Endothelial cell of umbilical vein (primary cell): Measurements from ENCODE around the gene LCNL1. TPM values are rescaled to one million over a fixed set of nuclear protein-coding genes. Genes with fewer than 3 reads are reported as not detected.

ENCODE experiments used
- BruUV-seq: library from RNA; stranded (reverse); fragments of 400-500 nt; replicated peaks from 2 replicates; lab custom pipeline; 2021; lab: Mats Ljungman, UMichigan
- CTCF ChIA-PET: fragments of 300-600, 350-600 bp; sonication (Branson Sonifier 250); formaldehyde crosslinking; loops from one replicate; lab custom pipeline; 2021; ENCODE audit warnings: antibody characterized with exemption, inconsistent platforms; lab: Charles Lee
- POLR2A ChIA-PET: fragments of 300-600, 350-600 bp; sonication (Branson Sonifier 250); formaldehyde crosslinking; loops from one replicate; lab custom pipeline; 2021; ENCODE audit warnings: antibody characterized with exemption, inconsistent platforms; lab: Charles Lee
- DNase-seq: peaks from one replicate; pipeline ENCODE4 v3.0.0-alpha.2; 2011; ENCODE audit warnings: low read depth, low spot score
- FAIRE-seq: peaks from 2 replicates; lab custom pipeline; 2011; peaks lifted over from hg19 to GRCh38; lab: Jason Lieb, UNC
- H2AFZ ChIP-seq: 2 replicates; pipeline ENCODE4 v1.6.0; 2012; ENCODE audit warnings: low read depth, low read length, control low read depth, inconsistent platforms
- H3K27ac ChIP-seq: 2 replicates; pipeline ENCODE4 v1.5.1; 2011; ENCODE audit warnings: low read depth, mild to moderate bottlenecking, control low read depth, low read length, moderate library complexity; ENCODE audit not compliant: insufficient read depth
- H3K27me3 ChIP-seq, 2 experiments: 2 replicates each; pipeline versions ENCODE4 v1.6.0 to v1.6.1; 2011; ENCODE audit warnings: low read length in 2 of 2, mixed read lengths in 1 of 2; ENCODE audit not compliant: control insufficient read depth in 2 of 2, insufficient read depth in 2 of 2
- H3K36me3 ChIP-seq, 2 experiments: 2 replicates in 1 of 2; 3 replicates in 1 of 2; pipeline ENCODE4 v1.5.1; 2011; ENCODE audit warnings: low read length in 2 of 2, mild to moderate bottlenecking in 1 of 2, moderate library complexity in 1 of 2; ENCODE audit not compliant: control insufficient read depth in 2 of 2, insufficient read depth in 2 of 2; ENCODE audit errors: extremely low read depth in 1 of 2
- H3K4me1 ChIP-seq: 3 replicates; pipeline ENCODE4 v1.5.1; 2011; ENCODE audit warnings: mild to moderate bottlenecking, low read length; ENCODE audit not compliant: control insufficient read depth, insufficient read depth; ENCODE audit errors: extremely low read depth
- H3K4me2 ChIP-seq: 2 replicates; pipeline ENCODE4 v1.6.1; 2011; ENCODE audit warnings: low read length, control low read depth, mixed read lengths; ENCODE audit not compliant: insufficient read depth
- H3K4me3 ChIP-seq, 3 experiments: fragments of 200-600 bp in 1 of 3; sonication (generic), shearing (Covaris generic) in 1 of 3; replicated peaks in 1 of 3; 2 replicates each; pipeline ENCODE4 v1.5.1; 2011 to 2016; ENCODE audit warnings: control low read depth in 3 of 3, low read length in 3 of 3, mild to moderate bottlenecking in 2 of 3, inconsistent platforms in 1 of 3, low read depth in 1 of 3, moderate library complexity in 1 of 3; ENCODE audit not compliant: insufficient read depth in 1 of 3
- H3K79me2 ChIP-seq: 2 replicates; pipeline ENCODE4 v1.6.0; 2012; ENCODE audit warnings: low read length, inconsistent platforms; ENCODE audit not compliant: control insufficient read depth, insufficient read depth
- H3K9ac ChIP-seq: replicated peaks from 2 replicates; pipeline ENCODE3; 2011; ENCODE audit warnings: low read length, control low read depth; ENCODE audit not compliant: insufficient read depth; ENCODE audit errors: extremely low read depth
- H3K9me1 ChIP-seq: replicated peaks from 3 replicates; pipeline ENCODE4 v1.6.0; 2011; ENCODE audit warnings: mild to moderate bottlenecking, low read length; ENCODE audit not compliant: control insufficient read depth, insufficient read depth; ENCODE audit errors: extremely low read depth
- H3K9me3 ChIP-seq: replicated peaks from 2 replicates; pipeline ENCODE4 v1.5.1; 2012; ENCODE audit warnings: low read length, inconsistent platforms; ENCODE audit not compliant: control insufficient read depth, insufficient read depth
- H4K20me1 ChIP-seq: replicated peaks from 2 replicates; pipeline ENCODE3; 2011; ENCODE audit warnings: mild to moderate bottlenecking, low read length; ENCODE audit not compliant: control insufficient read depth, insufficient read depth; ENCODE audit errors: extremely low read depth
- CTCF ChIP-seq, 2 donors: IDR thresholded peaks; 1 replicate in 1 of 2; 2 replicates in 1 of 2; pipeline ENCODE4 v1.5.1; 2011; ENCODE audit warnings: low read length in 2 of 2, mild to moderate bottlenecking in 2 of 2, moderate library complexity in 2 of 2, control low read depth in 1 of 2, inconsistent platforms in 1 of 2, low read depth in 1 of 2; ENCODE audit not compliant: insufficient read depth in 1 of 2; ENCODE audit errors: extremely low read depth in 1 of 2
- EZH2 ChIP-seq: IDR thresholded peaks from 2 replicates; pipeline ENCODE4 v1.6.1; 2012; ENCODE audit warnings: borderline replicate concordance, low read depth, mild to moderate bottlenecking, moderate library complexity, low read length, inconsistent platforms; ENCODE audit not compliant: severe bottlenecking
- FOS ChIP-seq: IDR thresholded peaks from 2 replicates; pipeline ENCODE4 v1.6.1; 2011; ENCODE audit warnings: mild to moderate bottlenecking, low read length, moderate library complexity, borderline replicate concordance; ENCODE audit not compliant: insufficient read depth
- GATA2 ChIP-seq: IDR thresholded peaks from 2 replicates; pipeline ENCODE4 v1.7.0; 2011; ENCODE audit warnings: low read depth, mild to moderate bottlenecking, moderate library complexity, mixed read lengths, low read length; ENCODE audit not compliant: insufficient read length, insufficient read depth
- JUN ChIP-seq: IDR thresholded peaks from 2 replicates; pipeline ENCODE4 v1.6.1; 2011; ENCODE audit warnings: borderline replicate concordance, low read depth; ENCODE audit not compliant: insufficient read length, insufficient read depth
- MAX ChIP-seq: IDR thresholded peaks from 2 replicates; pipeline ENCODE4 v1.6.1; 2011; ENCODE audit not compliant: insufficient read depth, insufficient read length
- MYC ChIP-seq: IDR thresholded peaks from one replicate; pipeline ENCODE4 v1.6.1; 2011; ENCODE audit warnings: mild to moderate bottlenecking, low read depth, low read length
- POLR2A ChIP-seq: IDR thresholded peaks from 2 replicates; pipeline ENCODE4 v1.6.1; 2012; ENCODE audit warnings: low read depth, mild to moderate bottlenecking, control low read depth, low read length
- POLR2AphosphoS5 ChIP-seq: IDR thresholded peaks from 2 replicates; pipeline ENCODE4 v1.6.1; 2012; ENCODE audit warnings: low read depth, mild to moderate bottlenecking, control low read depth, low read length, moderate library complexity; ENCODE audit not compliant: insufficient read depth
- dilution Hi-C: fragments of 300-500 bp; cut with MboI; formaldehyde crosslinking; loops from one replicate; pipeline ENCODE4 v1.15.0; 2019; ENCODE audit warnings: low sequenced_read_pairs; ENCODE audit not compliant: extremely low pct_ligation_motif_present
- intact Hi-C: fragments of 100-400 bp; cut with micrococcal nuclease; formaldehyde crosslinking; loops from one replicate; pipeline ENCODE4 v1.10.0; 2022
- polyA plus RNA-seq, 4 experiments: library from polyadenylated mRNA; depleted of rRNA in 3 of 4; stranded (reverse) in 3 of 4; unstranded in 1 of 4; fragments of >200 nt; gene quantifications; 2 replicates each; pipeline versions ENCODE4 v1.2.1 to v1.2.3, GENCODE V29; 2011 to 2012; ENCODE audit warnings: missing spikeins in 1 of 4
- total RNA-seq: library from RNA; stranded (reverse); gene quantifications from 2 replicates; pipeline ENCODE4 v1.2.3, GENCODE V29; 2021

The LCNL1 gene
- total and polyA plus RNA-seq, 2 donors (not counting 3 experiments of a cell fraction or from before 2014, with no cell fraction given), result not detected

DNA sequence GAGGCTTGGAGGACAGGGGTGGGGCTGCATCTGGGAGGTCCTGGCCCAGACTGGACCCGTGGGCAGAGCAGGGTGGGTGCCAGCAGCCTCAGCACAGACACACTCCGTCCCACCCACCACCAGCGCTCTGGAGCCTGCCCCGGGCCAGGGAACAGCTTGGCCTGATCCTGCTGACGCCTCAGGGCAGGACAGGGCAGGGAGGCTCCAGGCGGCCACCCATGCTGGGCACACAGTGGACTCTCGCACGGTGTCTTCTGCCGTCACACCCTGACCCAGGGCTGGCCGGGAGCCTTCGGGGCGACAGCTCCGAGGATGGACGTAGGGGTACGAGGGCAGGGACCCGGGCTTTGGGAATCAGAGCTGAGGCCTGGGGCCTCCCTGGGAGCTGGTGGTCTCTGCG is 13.6 kb upstream of the LCNL1 start:
- Histone ChIP-seq H3K27me3 (no peaks in the 10 kb centered on the region), H3K9ac (no peak overlapping the region), H3K4me1 (no peaks in the 10 kb centered on the region), H3K9me3 (no peaks in the 10 kb centered on the region), H3K9me1 (no peaks in the 10 kb centered on the region), H3K4me2 (no peak overlapping the region), H3K36me3 (no peaks in the 10 kb centered on the region), H3K27ac (no peak overlapping the region), H3K4me3 (no peak overlapping the region), H4K20me1 (no peaks in the 10 kb centered on the region), H3K79me2 (no peaks in the 10 kb centered on the region), H2AFZ (no peak overlapping the region)
- no TSS peak for BruUV-seq
- POLR2A ChIA-PET, result no interaction called here
- CTCF ChIA-PET, result interaction anchor here (1.3 to 1.7 kb wide), 2 partner anchors 60 to 65 kb away, joined by 3 to 5 read pairs; no protein-coding TSS in a partner anchor
- dilution Hi-C loops, result no loop called here
- no peak for DNase-seq
- FAIRE-seq, result no peak
- intact Hi-C loops, result no loop called here
- TF ChIP-seq JUN (no peak), FOS (no peak), MYC (no peak), EZH2 (no peak), MAX (no peak)

DNA sequence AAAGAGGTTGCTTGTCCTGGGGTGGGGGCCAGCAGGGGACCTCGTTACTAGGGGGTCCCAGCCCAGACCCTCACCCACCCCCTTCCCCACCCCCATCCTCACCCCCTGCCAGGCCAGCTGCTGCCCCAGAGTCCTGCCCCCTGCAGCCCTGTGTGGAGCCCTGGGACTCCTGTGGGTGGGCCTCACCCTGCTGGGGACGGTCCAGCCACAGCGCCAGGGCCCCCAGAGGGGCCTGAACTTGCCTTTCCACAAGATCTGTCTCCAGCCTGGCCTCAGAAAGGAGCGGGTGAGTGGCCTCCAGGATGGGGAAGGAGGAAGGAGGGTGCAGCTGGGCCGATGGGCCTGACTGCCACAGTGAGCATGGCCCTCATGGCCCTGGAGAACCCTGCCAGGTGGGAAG is 13.0 kb upstream of the LCNL1 start:
- H3K9me1 ChIP-seq, result no peaks in the 10 kb centered on the region
- H3K27me3 ChIP-seq, result no peaks in the 10 kb centered on the region
- DNase-seq (no peak), FAIRE-seq (no peak)
- H3K9me3 ChIP-seq, result no peaks in the 10 kb centered on the region
- H4K20me1 ChIP-seq, result no peaks in the 10 kb centered on the region
- no peak overlapping the region for H3K9ac ChIP-seq
- H2AFZ ChIP-seq, result no peak overlapping the region
- ChIA-PET POLR2A (no interaction called here), CTCF (interaction anchor here (1.3 kb wide), 1 partner anchor 60 kb away, joined by 3 read pairs; no protein-coding TSS in a partner anchor)
- intact Hi-C loops (no loop called here), dilution Hi-C loops (no loop called here)
- H3K4me1 ChIP-seq, result no peaks in the 10 kb centered on the region
- H3K79me2 ChIP-seq, result no peaks in the 10 kb centered on the region
- no peak overlapping the region for H3K4me3 ChIP-seq
- no peak overlapping the region for H3K27ac ChIP-seq
- BruUV-seq, result no TSS peak
- TF ChIP-seq POLR2AphosphoS5 (no peak), MAX (no peak), CTCF (IDR thresholded peaks at IDR 0.05; ENCODE audit: extremely low read depth in 1 of 2, insufficient read depth in 1 of 2, low read depth in 1 of 2, low read length in 2 of 2) (no peak), JUN (no peak), FOS (no peak), POLR2A (no peak), GATA2 (no peak), EZH2 (no peak), MYC (no peak)
- no peaks in the 10 kb centered on the region for H3K36me3 ChIP-seq
- no peak overlapping the region for H3K4me2 ChIP-seq
